Glutamatergic neuron (in vitro differentiated cells): ENCODE measurements around the gene HOXB5. TPM values are rescaled to one million over a fixed set of nuclear protein-coding genes. Genes with fewer than 3 reads are reported as not detected.

Source experiments
- DNase-seq: peaks from one replicate; pipeline ENCODE4 v3.0.0; 2022
- H3K27ac Mint-ChIP-seq: one replicate; pipeline ENCODE4 v1.8.0; 2020; ENCODE audit warnings: mild to moderate bottlenecking, mixed read lengths, inconsistent platforms; ENCODE audit not compliant: unreplicated experiment
- H3K27me3 Mint-ChIP-seq: one replicate; pipeline ENCODE4 v1.8.0; 2020; ENCODE audit warnings: mild to moderate bottlenecking, moderate library complexity, mixed read lengths, inconsistent platforms; ENCODE audit not compliant: unreplicated experiment
- H3K36me3 Mint-ChIP-seq: one replicate; pipeline ENCODE4 v1.8.0; 2020; ENCODE audit warnings: mild to moderate bottlenecking, mixed read lengths, inconsistent platforms; ENCODE audit not compliant: unreplicated experiment
- H3K4me1 Mint-ChIP-seq: one replicate; pipeline ENCODE4 v1.8.0; 2020; ENCODE audit warnings: mild to moderate bottlenecking, low read depth, mixed read lengths, inconsistent platforms; ENCODE audit not compliant: unreplicated experiment
- H3K4me3 Mint-ChIP-seq: one replicate; pipeline ENCODE4 v1.8.0; 2020; ENCODE audit warnings: mild to moderate bottlenecking, mixed read lengths, inconsistent platforms; ENCODE audit not compliant: unreplicated experiment
- H3K9me3 Mint-ChIP-seq: one replicate; pipeline ENCODE4 v1.8.0; 2020; ENCODE audit warnings: mild to moderate bottlenecking, moderate library complexity, mixed read lengths, inconsistent platforms; ENCODE audit not compliant: unreplicated experiment
- total RNA-seq: library from RNA; stranded (reverse); fragmentation: NEBNext Ultra II Directional; extraction: Animal tissue kit (Norgen Biotek cat#: 25700); gene quantifications from one replicate; pipeline ENCODE4 v1.2.1, GENCODE V29; 2021; ENCODE audit not compliant: unreplicated experiment
- TF ChIP-seq, protein P1 (sequence below): fragments of 200-600 bp; sonication (generic); IDR thresholded peaks from one replicate; pipeline ENCODE4 v1.5.0; 2021; ENCODE audit not compliant: partially characterized antibody, unreplicated experiment

Gene HOXB5
- total RNA-seq, 1 donor from 2014 or later, result not detected

DNA sequence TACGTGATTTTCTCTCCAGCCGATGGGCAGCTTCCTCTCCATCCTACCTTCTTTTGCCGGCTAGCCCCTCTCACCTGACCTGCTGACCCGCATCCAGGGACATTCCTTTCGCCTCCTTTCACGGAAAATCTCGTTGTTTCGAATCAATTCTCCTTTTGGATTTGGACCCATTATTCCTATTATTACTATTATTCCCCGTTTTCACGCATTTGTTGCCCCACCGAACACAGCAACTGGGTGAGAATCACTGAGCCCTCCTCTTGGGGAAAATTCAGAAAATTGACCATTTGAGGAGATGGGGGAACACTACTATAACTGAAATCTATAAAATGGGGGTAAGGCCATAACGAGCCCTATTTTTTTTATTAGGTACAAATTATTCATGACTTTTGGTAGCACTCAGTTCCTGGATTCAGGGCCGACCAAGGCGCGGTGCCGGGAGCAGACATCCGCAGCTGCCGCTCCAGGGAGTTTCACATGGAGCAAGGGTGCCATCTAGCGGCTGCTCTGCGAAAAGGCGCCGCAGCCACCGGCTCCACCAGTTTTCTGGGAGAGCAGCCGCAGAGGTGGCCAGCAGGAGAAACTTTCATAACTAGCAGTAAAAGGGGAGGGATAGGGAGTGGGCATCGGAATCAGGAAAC lies 24.8 kb upstream of the HOXB5 start:
- Mint-ChIP-seq H3K4me1 (peaks cover 4% of the 10 kb centered on the region), H3K36me3 (no peaks in the 10 kb centered on the region), H3K27ac (no peak overlapping the region), H3K27me3 (peaks cover 58% of the 10 kb centered on the region), H3K9me3 (peaks cover 14% of the 10 kb centered on the region), H3K4me3 (peak overlapping the region; percentile 65)
- peak; percentile 88 for DNase-seq
- TF ChIP-seq, protein P1, sequence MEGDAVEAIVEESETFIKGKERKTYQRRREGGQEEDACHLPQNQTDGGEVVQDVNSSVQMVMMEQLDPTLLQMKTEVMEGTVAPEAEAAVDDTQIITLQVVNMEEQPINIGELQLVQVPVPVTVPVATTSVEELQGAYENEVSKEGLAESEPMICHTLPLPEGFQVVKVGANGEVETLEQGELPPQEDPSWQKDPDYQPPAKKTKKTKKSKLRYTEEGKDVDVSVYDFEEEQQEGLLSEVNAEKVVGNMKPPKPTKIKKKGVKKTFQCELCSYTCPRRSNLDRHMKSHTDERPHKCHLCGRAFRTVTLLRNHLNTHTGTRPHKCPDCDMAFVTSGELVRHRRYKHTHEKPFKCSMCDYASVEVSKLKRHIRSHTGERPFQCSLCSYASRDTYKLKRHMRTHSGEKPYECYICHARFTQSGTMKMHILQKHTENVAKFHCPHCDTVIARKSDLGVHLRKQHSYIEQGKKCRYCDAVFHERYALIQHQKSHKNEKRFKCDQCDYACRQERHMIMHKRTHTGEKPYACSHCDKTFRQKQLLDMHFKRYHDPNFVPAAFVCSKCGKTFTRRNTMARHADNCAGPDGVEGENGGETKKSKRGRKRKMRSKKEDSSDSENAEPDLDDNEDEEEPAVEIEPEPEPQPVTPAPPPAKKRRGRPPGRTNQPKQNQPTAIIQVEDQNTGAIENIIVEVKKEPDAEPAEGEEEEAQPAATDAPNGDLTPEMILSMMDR, result peak; percentile 97

DNA sequence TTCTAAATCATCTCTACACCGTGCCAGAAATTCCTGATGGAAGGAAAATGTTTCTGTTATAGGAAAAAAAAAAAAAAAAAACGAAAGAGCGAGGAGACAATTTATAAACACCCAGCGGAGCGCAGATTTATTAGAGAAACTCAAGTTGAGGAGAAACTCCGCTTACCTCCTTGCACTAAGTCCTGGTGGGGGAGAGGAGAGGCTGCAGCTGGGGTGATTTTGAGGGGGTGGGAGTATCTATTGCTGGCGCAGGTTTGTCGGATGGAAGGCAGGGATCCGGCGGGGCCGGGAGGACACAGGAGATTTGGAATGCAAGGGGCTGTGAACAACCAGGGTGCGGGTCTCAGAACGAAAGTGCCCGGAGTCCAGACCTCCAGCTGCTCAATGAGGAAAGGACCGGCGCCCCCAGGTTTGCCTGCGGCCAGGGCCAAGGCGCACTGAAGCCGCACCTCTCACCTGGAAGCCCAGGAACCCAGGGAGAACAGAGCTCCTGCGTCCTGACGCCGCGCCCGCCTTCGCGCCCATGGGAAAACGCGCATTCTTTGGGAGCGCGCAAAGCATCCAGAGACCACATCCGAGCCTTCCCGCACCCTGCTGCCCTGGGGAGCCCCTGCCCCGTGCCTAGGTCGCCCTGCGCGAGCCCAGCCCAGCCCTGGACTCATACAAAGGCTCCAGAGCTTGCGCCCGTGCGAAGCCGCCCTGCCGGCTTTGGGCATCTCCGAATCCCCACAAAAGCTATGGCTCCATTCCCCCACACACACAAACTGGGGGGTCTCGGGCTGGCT lies 24.1 kb upstream of the HOXB5 start:
- DNase-seq, result no peak
- Mint-ChIP-seq H3K4me1 (peaks cover 6% of the 10 kb centered on the region), H3K9me3 (peaks cover 12% of the 10 kb centered on the region)

DNA sequence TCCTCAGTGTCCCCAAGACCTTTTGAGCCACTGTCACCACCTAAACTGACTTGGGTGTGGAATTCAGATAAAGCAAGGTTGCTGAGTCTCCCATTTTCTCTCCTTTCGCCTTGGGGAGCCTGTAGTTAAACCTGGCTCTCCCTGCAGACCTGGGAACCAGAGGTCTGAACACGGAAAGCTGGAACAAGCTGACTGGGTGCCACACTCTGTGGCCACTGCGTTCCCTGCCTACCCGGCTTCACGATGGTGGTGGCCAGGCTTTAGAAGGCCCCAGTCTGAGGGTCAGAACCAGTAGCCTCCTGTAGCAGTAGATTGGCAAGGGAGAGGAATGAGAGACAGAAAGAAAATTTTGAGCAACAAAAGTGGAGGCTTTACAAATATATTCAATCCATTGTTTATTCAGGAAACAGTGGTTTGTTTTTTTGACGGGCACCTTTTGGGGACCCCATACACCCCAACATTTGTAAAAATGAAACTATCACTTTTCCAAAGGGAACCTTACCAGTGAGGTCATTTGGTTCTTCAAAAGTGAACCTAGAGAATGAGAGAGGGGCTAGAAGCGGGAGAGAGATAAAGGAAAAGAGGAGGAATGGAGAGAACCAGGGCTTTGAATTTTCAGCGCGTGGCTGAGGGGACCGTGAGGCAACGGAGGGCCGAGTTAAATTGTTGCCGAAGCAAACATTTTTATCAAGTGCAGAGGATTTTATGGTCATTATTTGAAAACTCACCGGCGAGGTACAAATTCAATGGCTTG lies 23.3 kb upstream of the HOXB5 start:
- Mint-ChIP-seq H3K4me3 (no peak overlapping the region), H3K9me3 (peaks cover 12% of the 10 kb centered on the region), H3K27ac (no peak overlapping the region), H3K4me1 (peaks cover 6% of the 10 kb centered on the region), H3K27me3 (peaks cover 58% of the 10 kb centered on the region), H3K36me3 (no peaks in the 10 kb centered on the region)
- TF ChIP-seq, protein P1, result no peak
- no peak for DNase-seq

More for the DNA sequence above, 24.1 kb upstream of the HOXB5 start:
- H3K27me3 Mint-ChIP-seq, result peaks cover 59% of the 10 kb centered on the region
- no peaks in the 10 kb centered on the region for H3K36me3 Mint-ChIP-seq
- no peak overlapping the region for H3K27ac Mint-ChIP-seq
- no peak overlapping the region for H3K4me3 Mint-ChIP-seq
- TF ChIP-seq, protein P1, result no peak

DNA sequence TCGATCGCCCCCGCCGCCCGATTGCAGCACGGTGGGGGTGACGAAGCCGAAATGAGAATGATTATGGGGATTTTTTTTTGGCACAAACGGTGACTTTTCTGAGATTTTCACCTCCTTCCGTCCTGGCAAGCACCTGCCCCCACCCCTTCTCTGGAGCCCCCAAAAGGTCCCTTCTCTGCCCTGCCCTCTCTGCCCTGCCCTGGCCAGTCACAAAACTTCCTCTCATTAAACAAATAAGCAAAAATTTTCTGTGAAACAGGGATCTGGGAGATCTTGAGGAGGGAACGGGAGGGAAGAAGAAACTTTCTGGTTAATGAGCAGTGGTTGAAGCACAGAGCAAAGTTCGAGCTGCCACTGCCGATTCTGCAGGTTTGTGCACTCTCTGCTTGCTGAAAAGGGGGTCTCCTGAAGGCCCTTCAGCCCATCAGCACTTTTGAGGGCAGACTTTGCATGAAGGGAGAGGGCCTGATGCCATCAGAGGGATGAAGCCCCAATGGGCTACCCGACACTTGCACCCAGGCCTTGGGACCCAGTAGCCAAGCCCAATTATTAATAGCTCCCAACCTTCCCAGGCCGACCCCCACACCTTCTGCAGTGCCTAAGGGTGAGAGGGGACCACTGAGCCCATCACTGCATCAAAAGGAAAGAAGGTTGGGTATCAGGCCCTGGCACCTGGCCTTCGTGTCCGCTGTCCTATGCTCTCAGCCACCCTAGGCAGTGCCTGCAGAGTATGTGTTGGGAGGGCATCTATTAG lies 22.6 kb upstream of the HOXB5 start:
- TF ChIP-seq, protein P1, result no peak
- peaks cover 12% of the 10 kb centered on the region for H3K9me3 Mint-ChIP-seq
- no peak for DNase-seq
- H3K27ac Mint-ChIP-seq, result no peak overlapping the region
- no peaks in the 10 kb centered on the region for H3K36me3 Mint-ChIP-seq
- H3K4me3 Mint-ChIP-seq, result no peak overlapping the region
- H3K4me1 Mint-ChIP-seq, result peaks cover 6% of the 10 kb centered on the region
- H3K27me3 Mint-ChIP-seq, result peaks cover 59% of the 10 kb centered on the region
